ENCODE results near the gene CTIF. TPM values are rescaled to one million over a fixed set of nuclear protein-coding genes. Genes with fewer than 3 reads are reported as not detected.
A peak's percentile ranks its signal among the peaks of the same experiment; 100 is the strongest.

The CTIF gene
- total RNA-seq, 1 experiment from 2014 or later, result 19.7 TPM

GRCh38 chr18:48899558-48900174, 360.8 kb downstream of the CTIF start:
- DNase-seq (ENCODE audit: low read depth), result no peak

DNA sequence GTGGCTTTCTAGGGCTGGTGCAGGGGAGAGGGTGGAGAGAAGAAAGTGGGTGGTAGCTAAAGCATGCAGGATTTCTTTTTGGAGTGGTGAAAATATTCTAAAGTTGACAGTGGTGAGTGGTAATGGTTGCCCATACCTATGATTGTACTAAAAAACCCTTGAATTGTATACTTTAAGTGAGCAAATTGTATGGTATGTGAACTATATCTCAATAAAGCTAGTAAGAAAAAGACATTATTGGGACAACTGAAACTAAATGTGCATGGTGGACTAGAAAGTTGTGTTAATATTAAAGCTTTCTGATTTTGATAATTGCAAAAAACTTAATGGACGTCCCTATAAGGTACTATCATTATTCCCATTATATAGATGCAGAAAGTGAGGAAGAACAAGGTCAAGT, 361.6 kb downstream of the CTIF start:
- DNase-seq (ENCODE audit: low read depth), result no peak

DNA sequence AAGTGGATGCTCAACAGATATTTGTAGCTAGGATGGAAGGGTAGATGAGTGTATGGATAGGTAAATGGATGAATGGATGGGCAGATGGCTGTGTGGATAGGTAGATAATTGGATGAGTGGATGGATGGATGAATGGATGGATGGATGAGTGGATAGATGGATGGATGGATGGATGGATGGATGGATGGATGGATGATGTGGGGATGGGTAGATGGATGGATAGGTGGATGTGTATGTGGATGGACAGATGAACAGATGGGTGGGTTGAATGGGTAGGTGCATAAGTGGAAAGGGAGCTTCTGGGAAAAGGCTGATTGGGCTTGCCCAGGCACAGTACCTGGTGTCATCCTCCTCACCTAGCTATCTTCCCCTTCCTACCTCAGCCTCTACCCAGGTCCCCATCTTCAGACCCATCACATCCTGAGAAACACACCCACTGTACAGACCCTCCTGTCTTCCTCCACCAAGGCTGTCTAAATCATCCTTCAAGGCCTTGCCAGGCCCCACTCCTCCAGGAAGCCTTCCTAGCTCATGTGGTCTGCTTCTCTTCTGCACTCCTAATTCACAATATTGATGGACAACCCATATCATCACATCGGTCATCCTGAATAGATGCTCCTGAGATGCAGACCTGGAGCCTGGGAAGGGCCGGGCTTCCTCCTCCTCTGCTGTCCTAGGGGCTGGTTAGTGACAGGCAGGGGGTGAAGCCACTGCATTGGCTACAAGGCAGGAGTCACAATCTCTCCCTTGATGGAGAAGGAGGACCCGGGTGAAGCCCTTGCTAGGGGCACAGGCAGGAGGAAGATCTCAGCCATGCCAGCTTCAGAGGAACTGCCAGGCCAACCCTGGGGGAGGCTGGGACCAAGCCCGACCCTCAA, 362.6 kb downstream of the CTIF start:
- DNase-seq (ENCODE audit: low read depth), result no peak

DNA sequence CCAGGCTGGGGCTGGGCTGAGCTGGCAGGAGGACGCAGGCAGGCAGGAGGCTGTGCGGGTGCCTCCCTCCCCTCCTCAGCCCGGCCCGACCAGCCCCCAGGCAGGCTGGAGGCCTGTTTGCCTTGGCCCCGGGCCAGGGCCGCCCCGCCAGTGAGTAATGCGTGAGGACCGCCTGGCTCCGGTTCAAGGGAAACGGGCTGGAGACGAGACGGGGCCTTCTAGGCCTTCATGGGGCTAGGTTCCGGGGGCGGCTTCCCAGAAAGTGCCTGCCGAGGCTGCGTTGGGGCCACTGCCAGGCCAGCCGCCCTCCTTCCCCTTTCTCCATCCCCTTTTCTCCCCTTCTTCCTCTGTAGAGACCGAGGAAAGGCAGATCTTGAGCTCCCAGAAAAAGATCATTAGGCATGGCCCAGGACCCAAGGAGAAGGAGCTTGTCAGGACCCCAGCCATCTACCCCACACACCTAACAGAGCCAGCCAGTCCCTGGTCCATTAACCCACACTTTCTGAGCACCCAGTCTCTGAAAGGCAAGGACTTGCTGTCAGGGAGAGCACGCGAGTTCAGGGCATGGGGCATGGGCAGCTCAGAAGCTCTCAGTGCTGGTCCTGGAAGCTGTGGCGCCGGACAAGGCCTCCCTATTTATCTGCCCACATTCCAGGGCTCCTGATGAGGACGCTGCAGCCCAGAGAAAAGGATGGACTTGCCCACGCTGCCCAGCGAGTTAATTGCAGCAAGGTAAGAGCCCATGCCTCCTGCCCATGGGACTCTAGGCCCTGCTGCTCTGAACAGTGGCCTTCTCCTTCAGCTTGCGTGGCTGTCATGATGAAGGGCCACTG, 363.4 kb downstream of the CTIF start:
- peak; percentile 91 for DNase-seq (ENCODE audit: low read depth)

GRCh38 chr18:48902856-48903601, 364.2 kb downstream of the CTIF start:
- DNase-seq (ENCODE audit: low read depth), result peak; percentile 66

GRCh38 chr18:48904091-48904490, 365.3 kb downstream of the CTIF start:
- peak; percentile 53 for DNase-seq (ENCODE audit: low read depth)

GRCh38 chr18:48904847-48905394, 366.1 kb downstream of the CTIF start:
- no peak for DNase-seq (ENCODE audit: low read depth)

DNA sequence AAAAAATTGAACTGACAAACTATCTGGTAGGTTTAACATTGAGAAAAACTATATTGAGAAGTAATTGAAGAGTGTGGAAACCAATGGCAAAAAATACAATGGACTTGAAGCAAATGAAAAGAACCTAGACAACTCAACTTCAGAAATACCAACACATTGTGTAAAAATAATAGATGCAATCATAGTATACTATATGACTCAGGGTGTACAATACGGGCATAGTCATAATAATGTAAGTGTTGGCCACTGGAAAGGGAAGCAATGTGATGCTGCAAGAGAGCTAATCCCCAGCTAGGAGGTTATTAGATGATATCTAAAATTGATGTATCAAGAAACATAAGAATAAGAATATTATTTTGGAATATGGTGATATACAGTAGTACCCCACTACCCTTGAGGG, 366.7 kb downstream of the CTIF start:
- no peak for DNase-seq (ENCODE audit: low read depth)

DNA sequence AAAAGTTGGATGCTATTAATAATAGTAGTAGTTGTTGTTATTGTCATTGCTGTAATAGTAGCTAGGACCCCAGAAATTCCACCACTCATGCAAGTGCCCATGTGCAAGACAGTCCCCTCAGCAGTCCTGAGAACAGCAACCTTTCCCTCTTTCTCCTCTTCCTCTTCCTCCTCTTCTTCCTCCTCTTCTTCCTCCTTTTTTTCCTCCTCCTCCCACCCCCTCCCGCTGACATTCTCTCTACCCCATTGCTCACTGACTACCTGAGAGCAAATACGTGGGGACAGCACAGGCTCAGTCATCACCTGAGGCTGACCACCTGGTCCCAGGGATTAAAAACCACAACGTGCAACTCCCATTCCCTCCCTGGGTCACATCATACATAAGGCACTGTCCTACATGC, 370.1 kb downstream of the CTIF start:
- no peak for DNase-seq (ENCODE audit: low read depth)

- DNase-seq (ENCODE audit: low read depth), result no peak
Measured at GRCh38 chr18:48909721-48910120, 370.9 kb downstream of the CTIF start.

DNA sequence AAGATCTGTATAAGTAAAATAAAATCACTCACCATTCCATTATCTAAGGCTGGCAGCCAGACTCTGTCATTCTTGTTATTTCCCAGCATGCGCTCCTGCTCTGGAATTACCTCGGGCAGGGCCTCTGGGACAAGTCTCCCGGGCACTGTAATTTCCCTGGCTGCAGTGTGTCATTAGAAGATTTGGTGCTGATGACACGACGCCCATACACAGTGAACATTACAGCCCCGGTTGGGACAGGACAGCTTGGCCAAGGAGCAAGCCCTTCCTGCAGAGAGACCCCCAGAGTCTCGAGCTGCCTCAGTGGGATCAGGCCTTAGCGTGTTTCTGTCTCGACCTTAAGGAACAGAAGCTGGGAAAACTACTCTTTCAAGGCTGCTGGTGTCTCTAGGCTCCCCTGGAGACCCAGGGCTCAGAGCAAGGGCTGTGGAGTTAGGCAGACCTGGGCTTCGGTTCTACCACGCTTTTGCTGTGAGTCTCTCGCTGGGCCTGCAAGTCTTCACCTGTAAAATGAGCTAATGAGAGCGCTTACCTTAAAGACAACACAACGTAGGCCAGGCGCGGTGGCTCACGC, 372.2 kb downstream of the CTIF start:
- no peak for DNase-seq (ENCODE audit: low read depth)

Other genes with a start within 250 kb of the CTIF start
- not detected in 2 replicates for gene ZBTB7C, start 129.6 kb upstream of the CTIF start, total RNA-seq (2014; rRNA removed; shearing (Covaris generic))

Data from M059J (cell line).